ENCODE measurements around the gene IDH1. TPM values are rescaled to one million over a fixed set of nuclear protein-coding genes. Genes with fewer than 3 reads are reported as not detected.
"Not testable (repeated sequence)": the region's sequence is repeated elsewhere in the genome, so short reads cannot be mapped to it uniquely, and the experiment has no call there.

Gene IDH1
- total RNA-seq, 1 experiment from 2014 or later = 91.2 TPM

DNA sequence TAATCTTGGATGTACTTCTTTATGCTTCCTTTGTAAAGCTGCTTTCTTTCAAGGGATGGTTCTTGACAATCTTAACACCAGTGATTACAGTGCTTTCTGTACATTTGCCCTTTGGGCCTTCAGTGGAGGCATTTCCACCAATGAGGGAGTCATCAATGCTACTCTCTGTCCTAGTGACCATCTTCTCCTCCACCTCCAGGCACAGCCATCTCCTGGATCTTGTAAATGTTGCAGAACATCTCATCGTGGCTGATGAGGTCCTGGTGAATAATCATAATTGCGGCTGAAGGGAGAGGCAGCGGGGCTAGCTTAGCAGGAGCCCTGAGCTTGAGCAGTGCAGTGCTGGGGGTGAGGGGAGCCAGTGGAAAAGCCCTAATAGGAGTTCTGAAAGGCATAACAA is 32.5 kb downstream of the IDH1 start:
- intact Hi-C loops (cut with micrococcal nuclease) = no loop called here
- peak; percentile 34; the same call in 1 of the 2 replicates for ATAC-seq
- Histone ChIP-seq H3K79me2 (ENCODE audit: insufficient read depth, low read length) (no peaks in the 10 kb centered on the region), H3K27ac (ENCODE audit: low read depth, low read length) (no peak overlapping the region), H3K4me3 (replicated peaks in 1 of 2; ENCODE audit: low read depth in 1 of 2, low read length in 2 of 2) (no peak overlapping the region), H3K4me2 (ENCODE audit: low read length) (no peak overlapping the region), H3K36me3 (ENCODE audit: control insufficient read depth in 1 of 2, insufficient read depth in 2 of 2, low read length in 2 of 2) (no peaks in the 10 kb centered on the region), H3K9me3 (ENCODE audit: control insufficient read depth in 1 of 2, insufficient read depth in 1 of 2, low read depth in 1 of 2, low read length in 2 of 2) (no peaks in the 10 kb centered on the region), H3K27me3 (ENCODE audit: insufficient read depth, low read length) (no peaks in the 10 kb centered on the region), H4K20me1 (ENCODE audit: insufficient read depth) (no peaks in the 10 kb centered on the region), H3K4me1 (ENCODE audit: control insufficient read depth in 1 of 2, insufficient read depth in 2 of 2, low read length in 2 of 2) (peaks cover 0 to 10% of the 10 kb centered on the region in 2 experiments; a peak in 2 of 4 replicates), H3K9ac (ENCODE audit: low read length) (no peak overlapping the region), H3K9me2 (ENCODE audit: insufficient read depth) (no peaks in the 10 kb centered on the region), H2AFZ (ENCODE audit: low read depth, low read length, poor library complexity, severe bottlenecking) (peak overlapping the region; percentile 38)
- no TSS peak for BruUV-seq (replicated peaks)
- ChIA-PET POLR2A (no interaction called here), RAD21 (ENCODE audit: low non-redundant PET in 1 of 2, low total read pairs in 2 of 2, uncharacterized antibody in 2 of 2, unreplicated experiment in 2 of 2) (no interaction called here), CTCF (no interaction called here)
- no peak for DNase-seq (ENCODE audit: low read depth, low spot score)
- TF ChIP-seq YY1 (IDR thresholded peaks at IDR 0.05; ENCODE audit: extremely low read depth, insufficient replicate concordance, low read depth, low read length) (no peak), FOSL1 (IDR thresholded peaks at IDR 0.05; ENCODE audit: low read depth) (0 out of 2 replicates have a peak, but pooled peaks have one; percentile 21), SRF (IDR thresholded peaks at IDR 0.05; ENCODE audit: low read depth) (no peak), ELF1 (IDR thresholded peaks at IDR 0.05; ENCODE audit: borderline replicate concordance, low read depth) (no peak), CEBPB (IDR thresholded peaks at IDR 0.05; ENCODE audit: low read depth) (no peak)
- TF ChIP-seq, protein P1, sequence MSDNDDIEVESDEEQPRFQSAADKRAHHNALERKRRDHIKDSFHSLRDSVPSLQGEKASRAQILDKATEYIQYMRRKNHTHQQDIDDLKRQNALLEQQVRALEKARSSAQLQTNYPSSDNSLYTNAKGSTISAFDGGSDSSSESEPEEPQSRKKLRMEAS (IDR thresholded peaks at IDR 0.05) = no peak
- TF ChIP-seq, protein P2, sequence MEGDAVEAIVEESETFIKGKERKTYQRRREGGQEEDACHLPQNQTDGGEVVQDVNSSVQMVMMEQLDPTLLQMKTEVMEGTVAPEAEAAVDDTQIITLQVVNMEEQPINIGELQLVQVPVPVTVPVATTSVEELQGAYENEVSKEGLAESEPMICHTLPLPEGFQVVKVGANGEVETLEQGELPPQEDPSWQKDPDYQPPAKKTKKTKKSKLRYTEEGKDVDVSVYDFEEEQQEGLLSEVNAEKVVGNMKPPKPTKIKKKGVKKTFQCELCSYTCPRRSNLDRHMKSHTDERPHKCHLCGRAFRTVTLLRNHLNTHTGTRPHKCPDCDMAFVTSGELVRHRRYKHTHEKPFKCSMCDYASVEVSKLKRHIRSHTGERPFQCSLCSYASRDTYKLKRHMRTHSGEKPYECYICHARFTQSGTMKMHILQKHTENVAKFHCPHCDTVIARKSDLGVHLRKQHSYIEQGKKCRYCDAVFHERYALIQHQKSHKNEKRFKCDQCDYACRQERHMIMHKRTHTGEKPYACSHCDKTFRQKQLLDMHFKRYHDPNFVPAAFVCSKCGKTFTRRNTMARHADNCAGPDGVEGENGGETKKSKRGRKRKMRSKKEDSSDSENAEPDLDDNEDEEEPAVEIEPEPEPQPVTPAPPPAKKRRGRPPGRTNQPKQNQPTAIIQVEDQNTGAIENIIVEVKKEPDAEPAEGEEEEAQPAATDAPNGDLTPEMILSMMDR (IDR thresholded peaks at IDR 0.05 in 2 of 3, conservative IDR thresholded peaks at IDR 0.05 in 1 of 3; ENCODE audit: borderline replicate concordance in 1 of 3, insufficient read depth in 1 of 3, low read depth in 2 of 3, low read length in 2 of 3) = no peak
- TF ChIP-seq, protein P3, sequence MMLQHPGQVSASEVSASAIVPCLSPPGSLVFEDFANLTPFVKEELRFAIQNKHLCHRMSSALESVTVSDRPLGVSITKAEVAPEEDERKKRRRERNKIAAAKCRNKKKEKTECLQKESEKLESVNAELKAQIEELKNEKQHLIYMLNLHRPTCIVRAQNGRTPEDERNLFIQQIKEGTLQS (IDR thresholded peaks at IDR 0.05) = no peak

DNA sequence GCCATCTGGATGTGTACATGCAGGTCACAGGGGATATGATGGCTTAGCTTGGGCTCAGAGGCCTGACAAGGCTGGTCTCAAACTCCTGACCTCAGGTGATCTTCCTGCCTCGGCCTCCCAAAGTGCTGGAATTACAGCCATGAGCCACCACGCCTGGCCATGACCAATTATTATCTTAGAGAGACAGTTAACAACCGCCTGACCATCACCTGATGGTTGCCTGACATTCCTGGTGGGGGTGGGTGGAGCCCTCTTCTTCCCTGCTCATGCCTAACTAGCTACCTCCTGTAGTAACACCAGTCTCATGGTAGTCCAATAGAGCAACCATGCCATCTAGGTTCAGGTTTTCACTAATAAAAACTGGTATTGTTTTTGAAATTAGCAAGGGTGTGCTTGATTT is 33.0 kb downstream of the IDH1 start:
- H3K36me3 ChIP-seq (ENCODE audit: control insufficient read depth in 1 of 2, insufficient read depth in 2 of 2, low read length in 2 of 2); H3K9me3 ChIP-seq (ENCODE audit: control insufficient read depth in 1 of 2, insufficient read depth in 1 of 2, low read depth in 1 of 2, low read length in 2 of 2); H3K27ac ChIP-seq (ENCODE audit: low read depth, low read length); H3K9me2 ChIP-seq (ENCODE audit: insufficient read depth); H3K4me2 ChIP-seq (ENCODE audit: low read length); H3K27me3 ChIP-seq (ENCODE audit: insufficient read depth, low read length); H3K4me3 ChIP-seq (replicated peaks in 1 of 2; ENCODE audit: low read depth in 1 of 2, low read length in 2 of 2); H3K79me2 ChIP-seq (ENCODE audit: insufficient read depth, low read length); intact Hi-C loops (cut with micrococcal nuclease); BruUV-seq (replicated peaks); POLR2A ChIA-PET; H2AFZ ChIP-seq (ENCODE audit: low read depth, low read length, poor library complexity, severe bottlenecking); H4K20me1 ChIP-seq (ENCODE audit: insufficient read depth); ATAC-seq; CTCF ChIA-PET; DNase-seq (ENCODE audit: low read depth, low spot score); H3K9ac ChIP-seq (ENCODE audit: low read length); RAD21 ChIA-PET (ENCODE audit: low non-redundant PET in 1 of 2, low total read pairs in 2 of 2, uncharacterized antibody in 2 of 2, unreplicated experiment in 2 of 2): not testable (repeated sequence)
- peaks cover 0 to 10% of the 10 kb centered on the region in 2 experiments; a peak in 2 of 4 replicates for H3K4me1 ChIP-seq (ENCODE audit: control insufficient read depth in 1 of 2, insufficient read depth in 2 of 2, low read length in 2 of 2)
